Measurements from ENCODE around the gene CCDC30. TPM values are rescaled to one million over a fixed set of nuclear protein-coding genes. Genes with fewer than 3 reads are reported as not detected.
A peak's percentile ranks its signal among the peaks of the same experiment; 100 is the strongest.

CCDC30 gene
- total and polyA plus RNA-seq, 10 donors = 0.65 to 11.6 (median 3.7) TPM

GRCh38 chr1:42657201-42657600 lies 194.1 kb downstream of the CCDC30 start:
- no peak for DNase-seq
- Histone ChIP-seq H3K9me3 (no peaks in the 10 kb centered on the region), H3K4me3 (peak overlapping the region in 2 of 8 donors; percentile 79 to 88), H3K27ac (peak overlapping the region in 5 of 8 donors; percentile 80 to 87 (median 85)), H3K27me3 (replicated peaks in 1 of 7) (no peaks in the 10 kb centered on the region), H3K36me3 (peaks cover 0 to 30% (median 9%) of the 10 kb centered on the region in 6 donors), H3K4me1 (peaks cover 14 to 50% (median 25%) of the 10 kb centered on the region in 6 donors)
- intact Hi-C loops (cut with DNase I; ENCODE audit: low total_unique reads) = no loop called here
- no peak for TF ChIP-seq POLR2AphosphoS5 (IDR thresholded peaks at IDR 0.05)
- TF ChIP-seq CTCF (IDR thresholded peaks at IDR 0.05 in 8 of 11, conservative IDR thresholded peaks at IDR 0.05 in 3 of 11) = no peak
- TF ChIP-seq POLR2A (IDR thresholded peaks at IDR 0.05) = no peak
- 78 to 83% (median 81%) methylated on average over 5 of the region's 5 CpGs for WGBS, 5 donors

GRCh38 chr1:42657981-42658876 lies 195.1 kb downstream of the CCDC30 start, which contains the start of gene PPIH:
TSS of gene PPIH (plus strand) at chr1:42658423. CDS start at chr1:42658447, 24 bp downstream.
- WGBS, 5 donors = 0 to 1% (median 0%) methylated on average over 40 to 53 of the region's 53 CpGs
- intact Hi-C loops (cut with DNase I; ENCODE audit: low total_unique reads) = no loop called here
- peak within 1 kb of the TSS; percentile 73 to 87 (median 84) for H3K27ac ChIP-seq
- no peaks in the 10 kb centered on the region for H3K27me3 ChIP-seq (replicated peaks in 1 of 7)
- peaks cover 0 to 41% (median 16%) of the 10 kb centered on the region in 6 donors for H3K36me3 ChIP-seq
- TF ChIP-seq POLR2A (IDR thresholded peaks at IDR 0.05) (peak in 1 of 3 donors; percentile 58), CTCF (IDR thresholded peaks at IDR 0.05 in 8 of 11, conservative IDR thresholded peaks at IDR 0.05 in 3 of 11) (peak in 10 of 11 experiments; percentile 25 to 69 (median 58)), POLR2AphosphoS5 (IDR thresholded peaks at IDR 0.05) (peak; percentile 90 to 94 (median 92))
- H3K9me3 ChIP-seq = no peaks in the 10 kb centered on the region
- H3K4me3 ChIP-seq = peak within 1 kb of the TSS; percentile 75 to 93 (median 87)
- peaks cover 14 to 52% (median 25%) of the 10 kb centered on the region in 6 donors for H3K4me1 ChIP-seq
- peak; percentile 99 for DNase-seq

- Histone ChIP-seq H3K4me1 (peaks cover 14 to 52% (median 25%) of the 10 kb centered on the region in 6 donors), H3K9me3 (no peaks in the 10 kb centered on the region), H3K36me3 (peaks cover 0 to 47% (median 22%) of the 10 kb centered on the region in 6 donors), H3K27ac (peak overlapping the region; percentile 73 to 87 (median 84)), H3K27me3 (replicated peaks in 1 of 7) (no peaks in the 10 kb centered on the region), H3K4me3 (peak overlapping the region; percentile 75 to 93 (median 87))
- no peak for DNase-seq
- TF ChIP-seq POLR2AphosphoS5 (IDR thresholded peaks at IDR 0.05) = no peak
- TF ChIP-seq CTCF (IDR thresholded peaks at IDR 0.05 in 8 of 11, conservative IDR thresholded peaks at IDR 0.05 in 3 of 11) = no peak
- no peak for TF ChIP-seq POLR2A (IDR thresholded peaks at IDR 0.05)
- intact Hi-C loops (cut with DNase I; ENCODE audit: low total_unique reads) = no loop called here
- WGBS, 5 donors = 10 to 14% (median 11%) methylated on average over 19 to 20 of the region's 20 CpGs
Measured at GRCh38 chr1:42658877-42659337, 195.8 kb downstream of the CCDC30 start.
